PC-3 (cell line): ENCODE data around the gene SPHKAP. TPM values are rescaled to one million over a fixed set of nuclear protein-coding genes. Genes with fewer than 3 reads are reported as not detected.
A peak's percentile ranks its signal among the peaks of the same experiment; 100 is the strongest.

Experiments used
- ATAC-seq: fragments of 200-7000 bp; cut with Tn5 transposase; 2 replicates; pipeline ENCODE4 v1.9.1; 2020; ENCODE audit warnings: mild to moderate bottlenecking, moderate library complexity
- Bru-seq: library from RNA; stranded (reverse); fragments of 400-500 nt; gene quantifications from one replicate; lab custom pipeline; 2021; lab: Mats Ljungman, UMichigan
- BruChase-seq, 2 experiments: library from RNA; stranded (reverse); fragments of 400-500 nt; gene quantifications; one replicate each; lab custom pipeline; 2021; lab: Mats Ljungman, UMichigan
- BruUV-seq: library from RNA; stranded (reverse); fragments of 400-500 nt; replicated peaks from 2 replicates; lab custom pipeline; 2021; lab: Mats Ljungman, UMichigan
- CTCF ChIA-PET: fragments of 300-600 bp; sonication (Branson Sonifier 250); formaldehyde crosslinking; loops from one replicate; lab custom pipeline; 2022; ENCODE audit warnings: antibody characterized with exemption; lab: Charles Lee
- POLR2A ChIA-PET: fragments of 300-600 bp; sonication (Branson Sonifier 250); formaldehyde crosslinking; loops from one replicate; lab custom pipeline; 2022; ENCODE audit warnings: antibody characterized with exemption; ENCODE audit not compliant: unreplicated experiment; lab: Charles Lee
- DNase-seq: peaks from one replicate; pipeline ENCODE4 v3.0.0-alpha.2; 2015
- H2AFZ ChIP-seq: fragments of 300-600 bp; sonication (generic); 2 replicates; pipeline ENCODE4 v1.6.0; 2016; ENCODE audit warnings: antibody characterized with exemption, low read length
- H3F3A ChIP-seq: fragments of 300-600 bp; sonication (generic); one replicate; pipeline ENCODE4 v1.6.0; 2017; ENCODE audit warnings: antibody characterized with exemption, low read length, control low read depth, mild to moderate bottlenecking; ENCODE audit not compliant: unreplicated experiment
- H3K27ac ChIP-seq: fragments of 300-600 bp; sonication (generic); 2 replicates; pipeline ENCODE4 v1.5.1; 2016; ENCODE audit warnings: mild to moderate bottlenecking, low read length
- H3K27me3 ChIP-seq: fragments of 300-600 bp; sonication (generic); 2 replicates; pipeline ENCODE4 v1.6.1; 2016; ENCODE audit warnings: low read length, mixed read lengths
- H3K36me3 ChIP-seq: fragments of 300-600 bp; sonication (generic); 2 replicates; pipeline ENCODE4 v1.6.1; 2016; ENCODE audit warnings: low read depth, mixed run types, low read length, mixed read lengths
- H3K4me1 ChIP-seq: fragments of 300-600 bp; sonication (generic); 2 replicates; pipeline ENCODE4 v1.5.1; 2016; ENCODE audit warnings: low read length; ENCODE audit not compliant: insufficient read depth
- H3K4me2 ChIP-seq: fragments of 300-600 bp; sonication (generic); 2 replicates; pipeline ENCODE4 v1.6.0; 2016; ENCODE audit warnings: low read length
- H3K4me3 ChIP-seq: fragments of 300-600 bp; sonication (generic); 2 replicates; pipeline ENCODE4 v1.5.1; 2016; ENCODE audit warnings: mild to moderate bottlenecking, low read length, mixed read lengths
- H3K79me2 ChIP-seq: fragments of 300-600 bp; sonication (generic); 2 replicates; pipeline ENCODE4 v1.6.1; 2017; ENCODE audit warnings: low read length, mixed read lengths
- H3K9ac ChIP-seq: fragments of 300-600 bp; sonication (generic); 2 replicates; pipeline ENCODE4 v1.6.0; 2016; ENCODE audit warnings: mild to moderate bottlenecking, low read length
- H3K9me2 ChIP-seq: fragments of 300-600 bp; sonication (generic); replicated peaks from 2 replicates; pipeline ENCODE4 v1.6.1; 2016; ENCODE audit warnings: mixed run types, low read length, mixed read lengths
- H3K9me3 ChIP-seq: fragments of 300-600 bp; sonication (generic); 2 replicates; pipeline ENCODE4 v1.6.1; 2016; ENCODE audit warnings: low read length, mixed read lengths
- H4K20me1 ChIP-seq: fragments of 300-600 bp; sonication (generic); 2 replicates; pipeline ENCODE4 v1.6.1; 2016; ENCODE audit warnings: low read length, mixed read lengths
- EZH2 ChIP-seq: fragments of 300-600 bp; sonication (generic); IDR thresholded peaks from one replicate; pipeline ENCODE4 v1.6.1; 2017; ENCODE audit warnings: antibody characterized with exemption, mild to moderate bottlenecking, low read length; ENCODE audit not compliant: unreplicated experiment
- EZH2phosphoT487 ChIP-seq: fragments of 300-600 bp; sonication (generic); IDR thresholded peaks from 2 replicates; pipeline ENCODE4 v1.6.1; 2018; ENCODE audit warnings: mild to moderate bottlenecking, antibody characterized with exemption, low read length, borderline replicate concordance
- intact Hi-C: fragments of 100-400 bp; cut with micrococcal nuclease; formaldehyde crosslinking; loops from 2 replicates; pipeline ENCODE4 v1.9.0; 2023
- long read RNA-seq: library from polyadenylated mRNA; unstranded; transcript quantifications from one replicate; pipeline ENCODE4 v2.0.0, GENCODE V29; 2021; ENCODE audit not compliant: unreplicated experiment
- total RNA-seq: library from RNA; depleted of rRNA; stranded (reverse); fragments of >200 nt; gene quantifications from 2 replicates; pipeline ENCODE4 v1.2.3, GENCODE V29; 2014; rRNA removed
- TF ChIP-seq, protein P1 (sequence below): fragments of 300-600 bp; sonication (generic); conservative IDR thresholded peaks from 2 replicates; pipeline ENCODE4 v1.5.1; 2017; ENCODE audit warnings: antibody characterized with exemption, low read depth, mild to moderate bottlenecking, low read length

SPHKAP gene, protein sequence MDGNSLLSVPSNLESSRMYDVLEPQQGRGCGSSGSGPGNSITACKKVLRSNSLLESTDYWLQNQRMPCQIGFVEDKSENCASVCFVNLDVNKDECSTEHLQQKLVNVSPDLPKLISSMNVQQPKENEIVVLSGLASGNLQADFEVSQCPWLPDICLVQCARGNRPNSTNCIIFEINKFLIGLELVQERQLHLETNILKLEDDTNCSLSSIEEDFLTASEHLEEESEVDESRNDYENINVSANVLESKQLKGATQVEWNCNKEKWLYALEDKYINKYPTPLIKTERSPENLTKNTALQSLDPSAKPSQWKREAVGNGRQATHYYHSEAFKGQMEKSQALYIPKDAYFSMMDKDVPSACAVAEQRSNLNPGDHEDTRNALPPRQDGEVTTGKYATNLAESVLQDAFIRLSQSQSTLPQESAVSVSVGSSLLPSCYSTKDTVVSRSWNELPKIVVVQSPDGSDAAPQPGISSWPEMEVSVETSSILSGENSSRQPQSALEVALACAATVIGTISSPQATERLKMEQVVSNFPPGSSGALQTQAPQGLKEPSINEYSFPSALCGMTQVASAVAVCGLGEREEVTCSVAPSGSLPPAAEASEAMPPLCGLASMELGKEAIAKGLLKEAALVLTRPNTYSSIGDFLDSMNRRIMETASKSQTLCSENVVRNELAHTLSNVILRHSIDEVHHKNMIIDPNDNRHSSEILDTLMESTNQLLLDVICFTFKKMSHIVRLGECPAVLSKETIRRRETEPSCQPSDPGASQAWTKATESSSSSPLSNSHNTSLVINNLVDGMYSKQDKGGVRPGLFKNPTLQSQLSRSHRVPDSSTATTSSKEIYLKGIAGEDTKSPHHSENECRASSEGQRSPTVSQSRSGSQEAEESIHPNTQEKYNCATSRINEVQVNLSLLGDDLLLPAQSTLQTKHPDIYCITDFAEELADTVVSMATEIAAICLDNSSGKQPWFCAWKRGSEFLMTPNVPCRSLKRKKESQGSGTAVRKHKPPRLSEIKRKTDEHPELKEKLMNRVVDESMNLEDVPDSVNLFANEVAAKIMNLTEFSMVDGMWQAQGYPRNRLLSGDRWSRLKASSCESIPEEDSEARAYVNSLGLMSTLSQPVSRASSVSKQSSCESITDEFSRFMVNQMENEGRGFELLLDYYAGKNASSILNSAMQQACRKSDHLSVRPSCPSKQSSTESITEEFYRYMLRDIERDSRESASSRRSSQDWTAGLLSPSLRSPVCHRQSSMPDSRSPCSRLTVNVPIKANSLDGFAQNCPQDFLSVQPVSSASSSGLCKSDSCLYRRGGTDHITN (N-terminal part only)
- total RNA-seq (not detected in 2 replicates), Bru-seq, nascent RNA (percentile 0 among the genes with signal in this experiment), BruChase-seq, experiment 1, labeled RNA remaining after a 6-hour chase (percentile 1 among the genes with signal in this experiment), BruChase-seq, experiment 2, labeled RNA remaining after a 2-hour chase (percentile 2 among the genes with signal in this experiment)
- long read RNA-seq: 0 reads

DNA sequence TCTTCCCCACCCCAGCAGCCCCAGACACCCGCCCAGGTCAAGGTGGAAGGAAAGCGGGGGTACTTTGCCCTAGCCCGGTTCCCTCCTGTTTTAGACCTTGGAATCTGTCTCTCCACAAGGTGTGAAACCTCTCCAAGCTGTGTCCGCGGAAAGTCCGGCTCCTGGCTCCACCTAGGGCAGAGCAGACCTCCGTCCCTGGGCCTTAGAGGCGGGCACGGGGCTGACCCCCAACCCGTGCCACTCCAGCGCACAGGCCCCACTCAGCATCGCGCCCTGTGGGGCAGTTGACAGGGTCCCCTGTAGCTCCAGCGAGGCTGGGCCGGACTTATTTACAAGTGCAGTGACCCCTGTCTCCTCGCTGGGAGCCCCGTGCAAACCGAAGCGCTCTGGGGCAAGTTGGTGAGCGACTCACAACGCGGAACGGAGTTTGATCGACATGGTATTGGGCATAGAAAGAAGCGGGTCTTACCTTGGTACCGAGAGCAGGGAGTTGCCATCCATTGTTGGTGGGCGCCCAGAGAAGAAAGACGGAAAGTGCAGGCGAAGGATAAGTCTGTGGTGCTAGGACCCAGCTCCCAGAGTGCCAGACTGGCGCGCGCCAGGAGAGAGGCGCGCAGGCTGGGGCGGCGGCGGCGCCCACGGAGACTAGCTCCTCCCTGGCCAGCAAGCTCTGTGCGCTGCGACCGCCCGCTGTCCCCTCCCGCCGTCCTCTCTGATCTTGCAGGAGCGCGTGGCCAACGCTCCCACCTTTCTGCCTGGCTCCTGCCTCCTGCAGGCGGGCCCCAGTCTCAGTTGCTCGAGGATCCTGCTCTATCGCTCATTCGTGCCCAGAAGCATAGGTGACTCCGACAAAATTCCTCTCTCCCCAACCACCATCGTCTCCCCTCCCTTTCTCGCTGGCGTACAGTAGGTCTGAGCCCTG, at the start of gene SPHKAP:
TSS of gene SPHKAP (minus strand) at position 590 of the 922 bp plus-strand sequence. CDS start at position 501, 89 bp downstream.
- Histone ChIP-seq H4K20me1 (no peaks in the 10 kb centered on the region), H3K27ac (no peak within 1 kb of the TSS), H3K9me2 (no peaks in the 10 kb centered on the region), H3K4me1 (no peaks in the 10 kb centered on the region), H3K9me3 (no peaks in the 10 kb centered on the region), H3K4me2 (no peak within 1 kb of the TSS), H2AFZ (no peak within 1 kb of the TSS), H3K27me3 (peaks cover 69% of the 10 kb centered on the region), H3F3A (no peaks in the 10 kb centered on the region), H3K36me3 (no peaks in the 10 kb centered on the region), H3K79me2 (no peaks in the 10 kb centered on the region), H3K9ac (no peak within 1 kb of the TSS), H3K4me3 (no peak within 1 kb of the TSS)
- TF ChIP-seq EZH2 (no peak), EZH2phosphoT487 (no peak)
- TF ChIP-seq, protein P1, sequence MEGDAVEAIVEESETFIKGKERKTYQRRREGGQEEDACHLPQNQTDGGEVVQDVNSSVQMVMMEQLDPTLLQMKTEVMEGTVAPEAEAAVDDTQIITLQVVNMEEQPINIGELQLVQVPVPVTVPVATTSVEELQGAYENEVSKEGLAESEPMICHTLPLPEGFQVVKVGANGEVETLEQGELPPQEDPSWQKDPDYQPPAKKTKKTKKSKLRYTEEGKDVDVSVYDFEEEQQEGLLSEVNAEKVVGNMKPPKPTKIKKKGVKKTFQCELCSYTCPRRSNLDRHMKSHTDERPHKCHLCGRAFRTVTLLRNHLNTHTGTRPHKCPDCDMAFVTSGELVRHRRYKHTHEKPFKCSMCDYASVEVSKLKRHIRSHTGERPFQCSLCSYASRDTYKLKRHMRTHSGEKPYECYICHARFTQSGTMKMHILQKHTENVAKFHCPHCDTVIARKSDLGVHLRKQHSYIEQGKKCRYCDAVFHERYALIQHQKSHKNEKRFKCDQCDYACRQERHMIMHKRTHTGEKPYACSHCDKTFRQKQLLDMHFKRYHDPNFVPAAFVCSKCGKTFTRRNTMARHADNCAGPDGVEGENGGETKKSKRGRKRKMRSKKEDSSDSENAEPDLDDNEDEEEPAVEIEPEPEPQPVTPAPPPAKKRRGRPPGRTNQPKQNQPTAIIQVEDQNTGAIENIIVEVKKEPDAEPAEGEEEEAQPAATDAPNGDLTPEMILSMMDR: no peak
- no TSS peak for BruUV-seq
- intact Hi-C loops: no loop called here
- ChIA-PET CTCF (no interaction called here), POLR2A (no interaction called here)
- ATAC-seq: no peak
- no peak for DNase-seq

DNA sequence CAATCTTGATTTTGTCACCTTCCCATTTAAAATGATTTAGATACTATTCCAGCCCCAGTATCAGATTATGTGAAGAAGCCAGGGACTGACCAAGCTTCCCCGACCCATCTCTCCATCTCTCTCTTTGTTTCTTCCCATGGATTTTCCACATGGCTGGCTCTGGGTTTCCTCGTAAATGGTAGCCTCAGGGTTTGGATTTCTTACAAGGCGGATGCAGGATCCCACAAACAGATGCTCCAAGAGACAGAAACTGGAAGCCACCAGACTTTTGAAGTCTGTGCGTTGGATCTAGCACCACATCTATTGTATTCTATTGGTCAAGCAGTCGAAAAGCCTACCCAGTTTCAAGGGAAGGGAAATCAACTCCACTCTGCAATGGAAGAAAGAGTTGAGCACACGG, 46.0 kb upstream of the SPHKAP start:
- no peak overlapping the region for H3K4me2 ChIP-seq
- no peaks in the 10 kb centered on the region for H3K36me3 ChIP-seq
- ChIA-PET POLR2A (no interaction called here), CTCF (no interaction called here)
- no peaks in the 10 kb centered on the region for H3K9me3 ChIP-seq
- peaks cover 26% of the 10 kb centered on the region for H3K27me3 ChIP-seq
- intact Hi-C loops: no loop called here
- no peaks in the 10 kb centered on the region for H3K4me1 ChIP-seq
- no peaks in the 10 kb centered on the region for H3K79me2 ChIP-seq
- TF ChIP-seq, protein P1: no peak
- no peak for TF ChIP-seq EZH2phosphoT487
- no peak for TF ChIP-seq EZH2
- BruUV-seq: no TSS peak
- ATAC-seq (no peak), DNase-seq (no peak)
- H2AFZ ChIP-seq: no peak overlapping the region
- H3K9ac ChIP-seq: no peak overlapping the region
- no peaks in the 10 kb centered on the region for H3K9me2 ChIP-seq
- H3F3A ChIP-seq: no peaks in the 10 kb centered on the region
- H3K4me3 ChIP-seq: no peak overlapping the region
- H4K20me1 ChIP-seq: no peaks in the 10 kb centered on the region
- H3K27ac ChIP-seq: no peak overlapping the region
